GM12878 (cell line): ENCODE measurements around the gene TUBB4B. TPM values are rescaled to one million over a fixed set of nuclear protein-coding genes. Genes with fewer than 3 reads are reported as not detected.

Source experiments
- BCL3 ChIP-seq: IDR thresholded peaks from 2 replicates; pipeline ENCODE4 v1.6.1; 2011; ENCODE audit warnings: borderline replicate concordance, low read depth, mild to moderate bottlenecking, moderate library complexity, low read length; ENCODE audit not compliant: insufficient read depth, poor library complexity, severe bottlenecking
- BMI1 ChIP-seq: fragments of 450-650 bp; IDR thresholded peaks from 2 replicates; pipeline ENCODE4 v1.6.1; 2016; ENCODE audit warnings: mild to moderate bottlenecking, moderate library complexity, borderline replicate concordance
- BRCA1 ChIP-seq: IDR thresholded peaks from 2 replicates; pipeline ENCODE4 v1.6.1; 2011; ENCODE audit warnings: low read depth, low read length, improper control_type of control experiment
- CHD2 ChIP-seq: IDR thresholded peaks from 2 replicates; pipeline ENCODE4 v1.6.1; 2011; ENCODE audit warnings: low read depth, low read length, improper control_type of control experiment, borderline replicate concordance
- CHD4 ChIP-seq: fragments of 200-600 bp; sonication (generic); IDR thresholded peaks from 2 replicates; pipeline ENCODE4 v1.6.1; 2016; ENCODE audit warnings: mild to moderate bottlenecking
- CTCF ChIP-seq, 3 experiments: IDR thresholded peaks in 2 of 3; conservative IDR thresholded peaks in 1 of 3; 2 replicates each; pipeline ENCODE4 v1.5.1; 2011; ENCODE audit warnings: low read depth in 3 of 3, low read length in 3 of 3, mild to moderate bottlenecking in 3 of 3, control low read depth in 2 of 3, moderate library complexity in 2 of 3, inconsistent platforms in 1 of 3, mixed read lengths in 1 of 3; ENCODE audit not compliant: control insufficient read depth in 2 of 3, insufficient read depth in 1 of 3; ENCODE audit errors: extremely low read depth in 1 of 3
- IKZF2 ChIP-seq, 2 experiments: fragments of 450-650 bp; IDR thresholded peaks; 2 replicates each; pipeline ENCODE4 v1.6.1; 2017; ENCODE audit warnings: mild to moderate bottlenecking in 2 of 2, moderate library complexity in 2 of 2
- MEF2B ChIP-seq: fragments of 450-650 bp; IDR thresholded peaks from 2 replicates; pipeline ENCODE4 v1.6.1; 2018; ENCODE audit warnings: mild to moderate bottlenecking, moderate library complexity; ENCODE audit not compliant: partially characterized antibody, poor library complexity, severe bottlenecking
- PAX5 ChIP-seq: IDR thresholded peaks from 2 replicates; pipeline ENCODE4 v1.6.1; 2011; ENCODE audit warnings: low read depth, low read length, borderline replicate concordance
- POLR2AphosphoS5 ChIP-seq: IDR thresholded peaks from 2 replicates; pipeline ENCODE4 v1.6.1; 2011; ENCODE audit warnings: mild to moderate bottlenecking, low read length, inconsistent platforms
- SMAD5 ChIP-seq: IDR thresholded peaks from 2 replicates; pipeline ENCODE4 v1.6.1; 2016; ENCODE audit warnings: antibody characterized with exemption, low read depth
- SPI1 ChIP-seq: IDR thresholded peaks from 2 replicates; pipeline ENCODE4 v1.6.1; 2011; ENCODE audit warnings: low read depth, mild to moderate bottlenecking, low read length, moderate library complexity, borderline replicate concordance; ENCODE audit not compliant: insufficient read depth
- WRNIP1 ChIP-seq: IDR thresholded peaks from 2 replicates; pipeline ENCODE4 v1.6.1; 2011; ENCODE audit warnings: low read depth, low read length, improper control_type of control experiment, borderline replicate concordance
- polyA plus RNA-seq, 11 experiments: library from polyadenylated mRNA; depleted of rRNA in 4 of 11; unstranded in 6 of 11; stranded (reverse) in 5 of 11; fragments of >200 nt; fragmentation: Nextera tagmentation in 4 of 11; fragmentation: Illumina TruSeq in 1 of 11; extraction: Ambion mirVana in 4 of 11; extraction: Trizol in 1 of 11; gene quantifications; 1 replicate in 1 of 11; 2 replicates in 10 of 11; pipeline versions ENCODE4 v1.2.1 to v1.2.3, GENCODE V29; 2011 to 2016; ENCODE audit warnings: inconsistent platforms in 2 of 11, missing spikeins in 2 of 11, low read depth in 1 of 11
- total RNA-seq, 4 experiments: library from RNA; depleted of rRNA in 3 of 4; stranded (reverse); fragments of >200 nt in 3 of 4; fragmentation: Illumina TruSeq in 1 of 4; extraction: Trizol in 1 of 4; gene quantifications; 2 replicates each; pipeline versions ENCODE4 v1.2.1 to v1.2.3, GENCODE V29; 2013 to 2021

TUBB4B gene
- total and polyA plus RNA-seq, 10 of the 15 experiments (the other 5 are each of a cell fraction or from before 2014, with no cell fraction given), result 23.0 to 532 (median 254) TPM

- no peak for TF ChIP-seq BMI1
- TF ChIP-seq IKZF2 (IDR thresholded peaks at IDR 0.05), result no peak
- peak; percentile 15 to 52 (median 46); a peak in 3 of 6 replicates for TF ChIP-seq CTCF (IDR thresholded peaks at IDR 0.05 in 2 of 3, conservative IDR thresholded peaks at IDR 0.05 in 1 of 3; ENCODE audit: control insufficient read depth in 2 of 3, extremely low read depth in 1 of 3, insufficient read depth in 1 of 3, low read depth in 3 of 3, low read length in 3 of 3)
- no peak for TF ChIP-seq MEF2B
- no peak for TF ChIP-seq SMAD5
- no peak for TF ChIP-seq WRNIP1
- TF ChIP-seq BCL3, result no peak
- TF ChIP-seq SPI1, result no peak
- TF ChIP-seq CHD4, result no peak
- TF ChIP-seq BRCA1, result no peak
- no peak for TF ChIP-seq CHD2
- no peak for TF ChIP-seq POLR2AphosphoS5
- no peak for TF ChIP-seq PAX5
- TF ChIP-seq, all 136 proteins: peak for 9
These were observed 39.6 kb downstream of the TUBB4B start (continued) for GRCh38 chr9:137280474-137281344.
